Stimulated activated CD4-positive, alpha-beta T cell treated with anti-CD3 and anti-CD28 coated beads, Interleukin-2, amount 100 ng/mL, for 48 hours (primary cell): ENCODE measurements around the gene RABGEF1.
"Not testable (repeated sequence)": the region's sequence is repeated elsewhere in the genome, so short reads cannot be mapped to it uniquely, and the experiment has no call there.

Source experiments
- DNase-seq, 2 donors: peaks; one replicate each; pipeline ENCODE4 v3.0.0-alpha.2; 2020

The RABGEF1 gene

DNA sequence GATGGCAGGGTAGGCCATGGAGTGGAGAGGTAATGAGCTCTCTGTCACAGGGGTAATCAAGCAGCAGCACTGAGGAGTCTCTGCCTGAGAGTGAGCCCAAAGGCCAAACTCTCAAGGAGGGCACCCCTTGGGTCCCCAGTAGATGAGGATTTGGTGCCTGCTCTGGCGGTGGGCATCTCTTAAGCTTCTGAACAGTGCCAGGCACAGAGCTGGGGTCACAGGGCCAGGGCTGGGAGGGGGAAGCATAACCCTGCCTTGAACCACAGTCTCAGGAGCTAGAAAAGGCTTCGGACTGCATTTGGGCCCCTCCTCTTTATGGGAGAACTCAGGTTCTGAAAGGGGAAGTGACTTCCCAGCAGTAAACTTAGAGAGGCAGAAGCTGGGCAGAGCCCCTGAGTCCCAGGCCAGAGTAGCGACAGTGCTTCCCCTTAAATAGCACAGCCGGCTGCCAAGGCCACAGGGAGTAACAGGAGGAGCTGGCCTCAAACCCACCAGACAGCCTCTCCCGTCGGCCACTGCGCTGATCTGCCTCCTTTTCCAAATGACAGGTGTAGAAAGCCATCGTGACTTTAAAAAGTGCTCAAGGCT lies 76.8 kb downstream of the RABGEF1 start:
- not testable (repeated sequence) for DNase-seq

DNA sequence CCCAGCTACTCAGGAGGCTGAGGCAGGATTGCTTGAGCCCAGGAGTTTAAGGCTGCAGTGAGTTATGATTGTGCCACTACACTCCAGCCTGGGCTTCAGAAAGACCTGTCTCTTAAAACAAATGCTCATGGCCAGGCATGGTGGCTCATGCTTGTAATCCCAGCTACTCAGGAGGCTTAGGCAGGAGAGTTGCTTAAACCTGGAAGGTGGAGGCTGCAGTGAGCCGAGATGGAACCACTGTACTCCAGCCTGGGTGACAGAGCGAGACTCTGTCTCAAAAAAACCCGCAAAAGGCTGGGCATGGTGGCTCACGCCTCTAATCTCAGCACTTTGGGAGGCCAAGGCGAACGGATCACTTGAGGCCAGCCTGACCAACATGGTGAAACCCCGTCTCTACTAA lies 77.4 kb downstream of the RABGEF1 start:
- not testable (repeated sequence) for DNase-seq

DNA sequence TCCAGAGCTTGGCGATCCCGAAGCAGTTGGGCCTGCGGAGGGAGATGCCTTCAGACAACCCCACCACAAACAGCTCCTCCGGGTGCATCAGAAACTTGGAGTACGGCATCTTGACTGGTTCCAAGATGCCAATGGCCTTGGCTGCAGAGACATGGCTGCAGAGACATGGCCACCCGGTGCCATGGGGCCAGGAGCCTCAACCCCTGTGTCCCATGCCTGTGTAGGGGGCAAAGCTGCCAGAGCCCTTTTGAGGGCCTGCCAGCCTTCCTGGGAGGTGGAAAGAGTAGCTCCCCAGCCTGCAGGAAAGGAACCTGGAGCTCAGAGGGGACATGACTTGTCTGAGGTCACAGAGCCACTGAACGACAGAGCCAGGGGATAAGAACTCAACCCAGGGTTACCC lies 83.5 kb downstream of the RABGEF1 start:
- DNase-seq = no peak

DNA sequence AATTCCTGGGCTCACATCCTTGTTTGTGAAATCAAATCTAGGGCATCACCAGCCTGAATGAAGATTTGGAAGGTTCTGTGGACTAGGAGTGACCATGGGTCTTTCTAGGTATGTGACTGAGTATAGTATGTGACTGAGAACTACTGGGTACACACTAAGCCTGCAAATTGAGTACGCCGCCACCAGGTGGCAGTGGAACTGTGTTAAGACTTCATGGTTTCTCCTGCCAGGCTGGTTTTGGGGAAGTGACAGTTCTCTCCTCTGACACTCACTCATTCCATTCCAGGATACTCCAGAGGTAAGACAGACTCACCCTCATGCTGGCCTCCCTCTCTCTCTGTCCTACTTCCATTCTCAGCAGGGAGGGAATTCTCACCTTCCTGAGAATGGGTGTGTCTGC lies 85.0 kb downstream of the RABGEF1 start:
- peak; percentile 51 to 52 for DNase-seq

DNA sequence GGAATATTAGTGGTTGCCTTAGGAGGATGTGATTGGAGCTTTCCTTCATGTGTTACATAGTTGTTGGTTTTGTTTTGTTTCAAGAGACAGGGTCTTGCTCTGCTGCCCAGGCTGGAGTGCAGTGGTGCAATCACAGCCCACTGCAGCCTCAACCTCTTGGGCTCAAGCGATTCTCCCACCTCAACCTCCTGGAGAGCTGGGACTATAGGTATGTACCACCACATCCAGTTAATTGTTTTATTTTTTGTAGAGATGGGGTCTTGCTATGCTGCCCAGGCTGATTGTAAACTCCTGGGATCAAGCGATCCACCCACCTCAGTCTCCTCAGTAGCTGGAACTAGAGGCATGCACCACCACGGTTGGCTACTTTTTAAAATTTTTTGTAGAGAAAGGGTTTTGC lies 86.1 kb downstream of the RABGEF1 start:
- DNase-seq = no peak

DNA sequence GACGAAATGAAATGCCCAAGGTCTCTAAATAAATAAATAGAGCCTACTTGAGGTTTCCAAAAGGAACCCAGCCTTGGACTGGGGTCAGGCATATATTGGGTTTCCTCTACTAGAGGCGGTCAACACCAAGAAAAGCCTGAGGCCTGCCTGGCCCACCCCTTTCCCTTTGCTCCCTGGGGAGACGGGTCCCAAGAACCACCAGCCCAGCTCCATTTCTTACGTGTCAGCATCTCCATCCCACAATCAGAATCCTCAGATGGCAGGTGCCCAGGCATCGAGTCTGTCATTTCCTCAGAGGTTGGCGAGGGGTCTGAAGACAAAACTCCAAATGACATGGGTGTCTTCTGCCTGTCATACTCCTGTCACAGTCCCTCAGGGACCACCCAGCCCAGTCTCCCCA lies 90.4 kb downstream of the RABGEF1 start:
- not testable (repeated sequence) for DNase-seq

DNA sequence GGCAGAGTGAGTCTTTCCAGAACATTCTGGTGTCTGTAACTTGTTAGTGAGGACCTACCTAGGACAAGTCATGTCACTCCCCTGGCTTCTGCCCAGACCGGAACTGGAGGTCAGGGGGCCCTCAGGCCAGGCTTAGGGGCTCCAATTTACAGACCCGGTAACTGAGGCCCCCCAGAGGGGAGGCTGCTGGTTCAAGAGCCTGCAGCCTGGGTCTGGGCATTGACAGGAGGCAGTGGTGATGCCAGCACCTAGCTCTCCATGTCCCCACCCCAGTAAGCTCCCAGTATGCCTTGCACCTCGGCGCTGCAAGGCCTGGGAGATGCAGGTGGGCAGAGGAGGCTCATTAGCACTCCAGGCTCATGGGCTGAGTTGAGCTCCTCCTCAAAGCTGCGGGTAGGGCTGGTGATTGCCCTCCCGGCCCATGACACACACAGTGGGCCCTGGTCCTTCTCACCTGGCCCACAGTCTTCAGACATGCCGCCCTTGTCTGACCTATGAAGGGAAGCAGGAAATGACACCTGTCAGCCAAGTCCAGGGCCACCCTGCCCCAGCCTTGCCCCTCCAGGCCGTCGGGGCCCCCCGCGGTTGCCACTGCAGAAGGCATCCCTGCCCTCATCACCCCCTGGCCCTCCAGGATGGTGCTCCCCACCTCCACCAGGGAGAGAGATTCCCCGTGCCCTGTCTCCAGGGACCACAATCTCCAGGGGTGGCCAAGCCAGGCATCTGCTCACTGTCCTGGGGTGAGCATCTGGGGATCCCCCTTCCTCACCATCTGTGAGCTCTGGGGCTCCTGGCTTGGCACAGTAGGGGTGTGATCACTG lies 92.2 kb downstream of the RABGEF1 start:
- DNase-seq = no peak

DNA sequence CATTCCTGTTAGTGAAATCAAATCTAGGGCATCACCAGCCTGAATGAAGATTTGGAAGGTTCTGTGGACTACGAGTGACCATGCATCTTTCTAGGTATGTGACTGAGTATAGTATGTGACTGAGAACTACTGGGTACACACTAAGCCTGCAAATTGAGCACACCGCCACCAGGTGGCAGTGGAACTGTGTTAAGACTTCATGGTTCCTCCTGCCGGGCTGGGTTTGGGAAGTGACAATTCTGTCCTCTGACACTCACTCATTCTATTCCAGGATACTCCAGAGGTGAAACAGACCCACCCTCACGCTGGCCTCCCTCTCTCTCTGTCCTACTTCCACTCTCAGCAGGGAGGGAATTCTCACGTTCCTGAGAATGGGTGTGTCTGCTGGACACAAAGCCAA lies 96.5 kb downstream of the RABGEF1 start:
- peak; percentile 49 to 62 for DNase-seq

DNA sequence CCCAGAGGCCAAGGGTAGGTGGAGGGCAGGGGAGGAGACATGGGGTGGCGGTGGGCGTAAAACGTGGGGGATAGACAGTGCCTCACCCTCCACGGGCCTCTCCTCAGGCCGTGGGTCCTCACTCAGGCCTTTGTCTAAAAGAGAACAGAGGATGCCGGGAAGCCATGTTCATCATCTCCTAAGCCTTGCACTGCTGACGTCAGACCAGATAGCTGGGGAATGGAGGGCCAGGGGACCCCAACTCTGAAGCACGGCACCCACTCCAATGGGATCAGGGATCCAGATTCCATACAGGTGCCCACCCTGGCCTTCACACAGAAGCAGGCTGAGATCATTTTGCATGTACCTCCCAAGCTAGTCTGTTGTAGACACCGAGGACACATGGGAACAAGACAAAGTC lies 97.1 kb downstream of the RABGEF1 start:
- no peak for DNase-seq

DNA sequence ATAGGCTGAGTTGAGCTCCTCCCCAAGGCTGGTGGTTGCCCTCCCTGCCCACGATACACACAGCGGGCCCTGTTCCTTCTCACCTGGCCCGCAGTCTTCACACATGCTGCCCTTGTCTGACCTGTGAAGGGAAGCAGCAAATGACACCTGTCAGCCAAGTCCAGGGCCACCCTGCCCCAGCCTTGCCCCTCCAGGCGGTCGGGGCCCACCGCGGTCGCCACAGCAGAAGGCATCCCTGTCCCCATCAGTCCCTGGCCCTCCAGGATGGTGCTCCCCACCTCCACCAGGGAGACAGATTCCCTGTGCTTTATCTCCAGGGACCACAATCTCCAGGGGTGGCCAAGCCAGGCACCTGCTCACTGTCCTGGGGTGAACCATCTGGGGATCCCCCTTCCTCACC lies 99.3 kb downstream of the RABGEF1 start:
- DNase-seq = no peak

DNA sequence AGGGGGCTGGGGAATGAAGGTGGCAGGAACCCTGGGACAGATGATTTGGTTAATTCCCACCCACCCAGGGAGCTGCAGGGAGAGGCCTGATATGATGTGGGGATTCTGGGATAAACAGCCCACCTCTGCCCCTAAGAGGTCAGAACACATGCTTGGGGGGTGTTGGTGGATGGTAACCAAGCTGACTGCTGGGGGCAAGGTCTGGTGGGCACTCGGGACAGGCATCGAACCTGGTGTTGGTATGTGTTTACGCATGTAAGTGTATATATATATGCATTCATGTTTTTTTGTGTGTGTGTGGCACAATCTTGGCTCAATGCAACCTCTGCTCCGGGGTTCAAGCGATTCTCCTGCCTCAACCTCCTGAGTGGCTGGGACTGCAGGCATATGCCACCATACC lies 99.8 kb downstream of the RABGEF1 start:
- no peak for DNase-seq

DNA sequence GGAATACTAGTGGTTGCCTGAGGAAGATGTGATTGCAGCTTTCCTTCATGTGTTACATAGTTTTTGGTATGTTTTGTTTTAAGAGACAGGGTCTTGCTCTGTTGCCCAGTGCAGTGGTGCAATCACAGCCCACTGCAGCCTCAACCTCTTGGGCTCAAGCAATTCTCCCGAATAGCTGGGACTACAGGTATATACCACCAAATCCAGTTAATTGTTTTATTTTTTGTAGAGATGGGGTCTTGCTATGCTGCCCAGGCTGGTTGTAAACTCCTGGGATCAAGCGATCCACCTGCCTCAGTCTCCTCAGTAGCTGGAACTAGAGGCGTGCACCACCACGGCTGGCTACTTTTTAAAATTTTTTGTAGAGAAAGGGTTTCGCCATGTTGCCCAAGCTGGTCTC lies 101.4 kb downstream of the RABGEF1 start:
- DNase-seq = no peak

DNA sequence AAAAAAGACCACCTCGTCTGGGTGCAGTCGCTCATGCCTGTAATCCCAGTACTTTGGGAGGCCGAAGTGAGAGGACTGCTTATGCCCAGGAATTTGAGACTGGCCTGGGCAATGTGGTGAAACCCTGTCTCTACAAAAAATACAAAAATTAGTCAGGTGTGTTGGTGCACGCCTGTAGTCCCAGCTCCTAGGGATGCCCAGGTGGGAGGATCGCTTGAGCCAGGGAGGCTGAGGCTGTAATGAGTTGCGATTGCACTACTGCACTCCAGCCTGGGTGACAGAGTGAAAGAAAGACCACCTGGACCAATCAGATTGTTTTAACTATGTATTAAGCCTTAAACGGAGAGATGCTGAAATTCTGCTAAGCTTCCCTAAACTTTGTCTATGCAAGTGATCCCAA lies 103.0 kb downstream of the RABGEF1 start:
- not testable (repeated sequence) for DNase-seq

DNA sequence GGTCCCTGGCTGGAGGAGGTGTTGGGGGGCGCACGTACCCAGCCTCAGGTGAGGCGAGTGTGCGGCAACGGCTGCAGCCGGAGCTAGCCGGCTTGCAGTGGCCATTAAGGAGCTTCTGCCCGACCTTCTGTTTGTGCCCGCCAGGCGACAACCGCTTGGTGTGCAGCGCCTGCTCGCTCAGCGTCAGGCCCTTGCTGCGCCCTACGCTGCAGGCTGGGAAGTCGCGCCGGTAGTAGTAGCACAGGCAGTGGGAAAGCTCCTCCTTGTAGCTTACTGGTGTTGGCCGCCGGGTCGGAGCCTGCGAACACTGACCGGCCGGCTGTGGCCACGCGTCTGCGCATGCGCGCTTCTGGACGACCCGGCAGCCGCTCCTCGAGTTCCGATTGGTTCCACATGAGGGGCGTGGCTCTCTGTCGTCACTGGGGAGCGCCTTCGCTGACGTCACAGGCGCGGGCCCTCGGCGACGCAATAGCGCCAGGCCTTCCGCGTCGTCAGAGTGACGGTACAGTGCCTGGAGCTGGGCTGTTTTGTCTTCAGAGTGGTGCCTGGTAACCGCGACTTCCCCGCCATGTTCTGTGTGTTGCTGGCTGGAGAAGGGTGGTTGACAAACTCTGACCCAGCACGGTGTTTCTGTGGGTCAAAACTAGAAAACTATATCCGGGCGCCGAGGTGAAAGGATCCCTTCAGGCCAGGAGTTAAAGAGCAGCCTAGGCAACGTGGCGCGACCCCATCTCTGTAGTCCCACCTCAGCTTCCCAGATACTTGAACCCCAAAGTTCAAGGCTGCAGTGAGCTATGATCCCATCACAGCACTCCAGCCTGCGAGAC lies 104.2 kb downstream of the RABGEF1 start:
- DNase-seq = peak; percentile 99

DNA sequence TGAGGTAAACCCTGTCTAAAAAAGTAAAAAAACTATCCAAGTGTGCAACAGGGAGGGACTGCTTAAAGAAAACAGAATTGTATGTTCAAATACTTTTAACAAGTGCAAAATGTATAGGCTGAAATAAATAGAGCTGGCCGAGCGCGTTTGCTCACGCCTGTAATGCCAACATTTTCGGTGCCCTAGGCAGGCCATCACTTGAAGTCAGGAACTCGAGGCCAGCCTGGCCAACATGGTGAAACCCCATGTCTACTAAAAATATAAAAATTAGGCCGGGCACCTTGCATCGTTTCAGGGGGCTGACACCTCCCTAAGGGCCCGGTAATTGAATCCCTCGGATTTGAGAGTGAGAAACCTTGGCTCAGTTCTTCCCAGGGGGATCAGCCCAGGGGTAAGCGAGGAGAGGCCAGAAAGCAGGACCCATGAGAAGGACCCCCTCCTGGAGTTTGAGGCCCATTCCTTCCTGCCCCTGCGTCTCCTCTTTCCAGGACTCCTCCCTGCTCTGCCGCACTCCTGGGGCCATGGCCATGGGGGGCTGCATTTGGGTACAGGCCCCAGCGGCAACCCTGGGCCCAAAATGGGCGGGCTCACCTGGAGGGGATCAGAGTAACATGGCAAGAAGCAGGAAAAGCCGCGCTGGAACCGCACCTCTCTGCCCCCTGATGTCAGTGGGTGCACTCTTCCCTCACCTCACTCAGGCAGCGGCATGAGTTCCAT lies 105.0 kb downstream of the RABGEF1 start:
- DNase-seq = no peak

DNA sequence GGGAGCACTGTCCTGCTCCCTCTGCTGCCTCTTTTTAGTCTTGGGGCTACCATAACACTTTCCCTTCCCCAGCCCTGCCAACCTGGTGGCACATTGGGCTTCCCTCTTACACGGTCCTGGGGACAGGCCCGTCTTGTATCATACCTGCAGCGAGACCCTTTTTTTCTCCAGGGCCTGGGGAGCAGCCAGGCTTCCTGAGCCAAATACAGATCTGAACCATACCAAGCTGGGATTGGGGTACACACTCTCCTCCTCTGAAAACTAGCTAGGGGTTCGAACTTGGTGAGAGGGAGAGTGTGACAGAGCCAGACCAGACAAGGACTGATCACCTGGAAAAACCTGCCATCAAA lies 105.5 kb downstream of the RABGEF1 start:
- not testable (repeated sequence) for DNase-seq

DNA sequence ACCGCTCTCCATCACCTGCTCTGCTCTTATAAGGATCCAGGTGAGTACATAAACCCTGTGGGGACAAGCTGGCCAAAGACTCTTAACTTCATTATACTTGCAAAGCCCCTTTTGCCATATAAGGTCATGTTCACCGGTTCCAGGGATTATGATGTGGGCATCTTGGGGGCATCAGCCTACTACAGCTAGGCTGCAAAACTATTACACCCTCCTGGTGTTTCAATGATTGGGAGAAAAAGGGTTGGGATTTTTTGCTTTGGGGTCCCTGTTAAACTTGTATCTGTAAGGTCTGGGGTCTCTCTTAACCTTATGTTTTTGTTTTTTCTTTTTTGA lies 107.0 kb downstream of the RABGEF1 start:
- not testable (repeated sequence) for DNase-seq

DNA sequence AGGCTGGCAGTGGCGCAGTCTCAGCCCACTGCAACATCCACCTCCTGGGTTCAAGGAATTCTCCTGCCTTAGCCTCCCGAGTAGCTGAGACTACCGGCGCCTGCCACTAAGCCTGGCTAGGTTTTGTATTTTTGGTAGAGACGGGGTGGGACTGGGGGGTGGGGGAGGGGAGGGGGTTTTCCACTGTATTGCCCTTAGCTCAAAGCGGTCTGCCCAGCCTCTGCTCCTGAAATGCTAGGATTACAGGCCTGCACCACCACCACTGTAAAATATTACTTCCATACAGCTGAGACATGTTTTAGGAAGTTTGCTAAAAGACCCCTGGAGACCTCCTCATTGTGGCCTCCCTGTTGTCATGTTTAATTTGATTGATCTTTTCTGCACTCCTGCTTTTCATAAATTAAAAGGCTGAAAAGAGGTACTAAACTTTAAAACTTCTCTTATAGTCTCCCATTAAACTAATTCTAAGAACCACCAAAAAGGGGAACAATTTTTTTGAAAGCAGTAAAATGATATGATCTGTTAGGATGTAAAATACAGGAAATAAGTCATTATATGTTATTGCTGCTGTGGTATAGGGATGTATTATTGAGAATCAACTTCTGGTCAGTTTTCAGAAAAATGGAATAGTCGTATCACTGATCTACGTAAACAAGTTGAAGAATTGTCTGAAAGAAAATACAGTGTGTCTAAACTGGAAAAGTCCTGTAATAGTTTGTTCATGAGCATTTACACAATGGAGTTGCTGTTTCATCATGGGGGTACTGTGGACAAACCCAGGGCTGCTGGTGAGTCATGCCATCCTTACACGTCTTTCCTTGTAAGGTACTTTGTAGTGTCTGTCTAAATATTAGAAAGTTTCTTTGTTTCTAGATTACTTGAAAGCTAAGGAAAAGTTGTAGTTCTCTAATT lies 107.6 kb downstream of the RABGEF1 start:
- DNase-seq = no peak

DNA sequence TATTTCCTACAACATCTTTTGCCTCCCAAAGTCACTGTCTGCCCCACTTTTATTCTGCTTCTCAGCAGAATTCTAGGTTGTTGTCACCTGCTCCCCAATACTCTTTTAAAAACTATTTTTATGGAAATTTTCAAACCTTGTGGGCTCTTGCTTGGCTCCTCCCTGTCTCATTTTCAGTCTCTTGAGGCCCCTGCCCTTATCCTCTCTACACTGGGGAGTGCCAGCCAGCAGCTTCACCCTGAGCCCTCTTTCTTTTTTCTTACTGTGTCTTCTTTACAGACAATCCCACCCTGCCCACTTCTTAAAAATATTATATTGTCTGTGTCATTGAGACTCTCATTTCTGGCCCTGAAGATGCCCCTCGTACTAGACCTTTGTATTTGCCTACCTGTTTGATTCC lies 118.8 kb downstream of the RABGEF1 start:
- DNase-seq = no peak

DNA sequence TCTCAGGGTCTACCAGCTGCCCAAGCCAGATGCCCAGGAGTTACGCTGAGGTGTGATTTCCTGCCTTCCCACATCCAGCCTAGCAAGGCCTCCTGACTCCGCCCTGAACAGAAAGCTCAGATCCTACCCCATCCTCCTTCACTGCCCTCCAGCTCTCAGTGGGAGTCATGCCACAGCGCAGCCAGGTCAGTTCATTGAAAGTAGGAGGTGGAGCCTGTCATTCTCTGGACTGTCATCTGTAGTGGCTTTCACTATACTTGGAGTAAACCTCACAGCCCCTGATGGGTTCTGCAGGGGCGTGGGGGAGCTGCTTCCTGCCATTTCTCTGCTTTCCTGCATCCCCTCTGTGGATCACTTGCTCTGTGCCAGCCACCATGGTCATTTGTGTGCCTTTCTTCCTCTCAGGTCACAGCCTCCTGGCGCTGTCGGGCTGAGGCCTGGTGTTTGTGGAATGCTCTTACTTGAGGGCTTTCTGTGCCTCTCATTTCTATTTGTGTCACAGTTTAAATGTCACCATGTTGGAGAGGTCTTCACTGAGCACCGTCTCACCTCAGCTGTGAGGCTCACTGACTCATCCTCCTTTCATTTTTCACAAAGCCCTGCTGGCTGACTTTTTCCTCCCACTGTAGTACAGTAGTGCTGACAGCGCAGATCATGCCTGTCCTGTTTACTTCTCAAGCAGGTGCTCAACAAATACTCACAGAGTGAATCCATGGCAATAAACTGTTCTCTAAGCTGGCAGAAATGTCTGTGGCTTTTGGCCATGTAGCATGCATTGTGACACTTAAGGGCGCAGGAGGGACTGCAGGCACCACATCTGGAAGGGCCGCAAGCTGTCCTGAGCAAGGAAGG lies 119.5 kb downstream of the RABGEF1 start:
- DNase-seq = peak; percentile 28 to 37

DNA sequence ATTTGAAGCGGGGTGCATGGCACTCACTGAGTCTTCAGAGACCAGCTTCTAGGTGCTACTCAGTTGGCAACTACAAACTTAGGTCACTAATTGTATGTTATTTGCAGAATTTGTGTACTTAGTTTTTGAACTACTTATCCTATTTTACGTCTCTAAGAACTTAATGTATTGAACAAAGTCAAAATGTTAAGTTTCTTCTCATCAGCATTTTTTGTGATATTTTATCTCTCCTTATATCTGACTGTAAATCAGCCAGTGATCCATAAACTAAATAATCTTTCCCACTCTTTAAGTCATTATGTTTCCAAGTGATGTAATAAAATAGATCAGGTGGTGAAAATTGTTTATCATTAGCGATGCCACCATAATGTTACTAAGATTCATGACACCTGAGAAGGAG lies 120.2 kb downstream of the RABGEF1 start:
- no peak for DNase-seq
